ENCODE data around the gene GET4. TPM values are rescaled to one million over a fixed set of nuclear protein-coding genes. Genes with fewer than 3 reads are reported as not detected.

The GET4 gene
- total and polyA plus RNA-seq, 2 of the 13 experiments (the other 11 are each of a cell fraction or from before 2014, with no cell fraction given) = 28.2 to 35.2 TPM

- TF ChIP-seq DNMT1 (CRISPR knock-in tag; IDR thresholded peaks at IDR 0.05) (no peak), ZNF44 (CRISPR knock-in tag; IDR thresholded peaks at IDR 0.05) (no peak), ZNF543 (CRISPR knock-in tag; IDR thresholded peaks at IDR 0.05) (no peak), ZBTB43 (CRISPR knock-in tag; conservative IDR thresholded peaks at IDR 0.05) (no peak), RFXANK (CRISPR knock-in tag; IDR thresholded peaks at IDR 0.05) (no peak)
These were observed 42.6 kb upstream of the GET4 start (continued) for GRCh38 chr7:833601-834258.

GRCh38 chr7:834277-834676, 42.1 kb upstream of the GET4 start:
- CTCF ChIA-PET (ENCODE audit: low intra/inter-chr PET ratio, low total read pairs) = no interaction called here
- no peaks in the 10 kb centered on the region for H3K9me3 ChIP-seq (ENCODE audit: low read length)
- POLR2A ChIA-PET = no interaction called here
- peaks cover 3 to 18% of the 10 kb centered on the region in 2 experiments; a peak in 4 of 5 replicates for H3K36me3 ChIP-seq (replicated peaks in 1 of 2; ENCODE audit: control insufficient read depth in 1 of 2, insufficient read depth in 2 of 2, low read length in 2 of 2)
- ATAC-seq (no peak), DNase-seq (ENCODE audit: low spot score) (no peak), FAIRE-seq (no peak)
- no peak overlapping the region for H3K4me2 ChIP-seq (ENCODE audit: low read depth, low read length)
- peaks cover 8% of the 10 kb centered on the region for H4K20me1 ChIP-seq (ENCODE audit: insufficient read depth, low read length)
- H3K9ac ChIP-seq (ENCODE audit: insufficient read depth, low read depth, low read length) = no peak overlapping the region
- TF ChIP-seq ZNF891 (CRISPR knock-in tag; IDR thresholded peaks at IDR 0.05) (0 out of 2 replicates have a peak, but pooled peaks have one; percentile 34), ZNF414 (CRISPR knock-in tag; IDR thresholded peaks at IDR 0.05) (no peak)
- H3K27me3 ChIP-seq (ENCODE audit: control insufficient read depth in 1 of 2, insufficient read depth in 2 of 2, low read length in 2 of 2) = no peaks in the 10 kb centered on the region
- H3K4me3 ChIP-seq (replicated peaks in 1 of 3; ENCODE audit: insufficient read depth in 1 of 3, low read depth in 2 of 3, low read length in 3 of 3) = no peak overlapping the region
- BruUV-seq (replicated peaks) = no TSS peak
- over 99% methylated on average over 9 of the region's 12 CpGs for WGBS (ENCODE audit: low lambda C conversion rate)
- in situ Hi-C loops (cut with HindIII; ENCODE audit: extremely low pct_ligation_motif_present, low pct_unique_long_range_greater_than_20kb) = no loop called here
- no peak overlapping the region for H2AFZ ChIP-seq (ENCODE audit: low read length)
- peaks cover 23% of the 10 kb centered on the region for H3K4me1 ChIP-seq (ENCODE audit: insufficient read depth, low read length)
- intact Hi-C loops (cut with micrococcal nuclease; ENCODE audit: unreplicated experiment) = no loop called here
- peaks cover 71% of the 10 kb centered on the region for H3K79me2 ChIP-seq (ENCODE audit: insufficient read depth, low read length)
- H3K27ac ChIP-seq (ENCODE audit: extremely low read length, insufficient read depth, low read length) = no peak overlapping the region

Data from HepG2 (cell line).